DOHH2 (cell line): ENCODE data around the gene EHMT1.

ENCODE experiments used
- H3F3A ChIP-seq: fragments of 200-600 bp; sonication (generic), shearing (Covaris generic); 2 replicates; pipeline ENCODE4 v1.6.0; 2016; ENCODE audit warnings: antibody characterized with exemption, mild to moderate bottlenecking; ENCODE audit not compliant: control insufficient read depth, insufficient read depth
- H3K27ac ChIP-seq: fragments of 200-600 bp; sonication (generic); 2 replicates; pipeline ENCODE4 v1.5.1; 2014; ENCODE audit warnings: low read depth, mild to moderate bottlenecking, low read length, moderate library complexity
- H3K27me3 ChIP-seq: fragments of 200-600 bp; sonication (generic); 2 replicates; pipeline ENCODE4 v1.6.1; 2014; ENCODE audit warnings: mild to moderate bottlenecking, low read length, mixed read lengths; ENCODE audit not compliant: control insufficient read depth
- H3K36me3 ChIP-seq: fragments of 200-600 bp; sonication (generic); 2 replicates; pipeline ENCODE4 v1.6.1; 2014; ENCODE audit warnings: mild to moderate bottlenecking, low read length, moderate library complexity, mixed read lengths; ENCODE audit not compliant: control insufficient read depth
- H3K4me1 ChIP-seq: fragments of 200-600 bp; sonication (generic); 2 replicates; pipeline ENCODE4 v1.6.1; 2014; ENCODE audit warnings: mild to moderate bottlenecking, low read length, mixed read lengths; ENCODE audit not compliant: control insufficient read depth
- H3K4me2 ChIP-seq: fragments of 200-600 bp; sonication (generic); 2 replicates; pipeline ENCODE4 v1.6.0; 2014; ENCODE audit warnings: mild to moderate bottlenecking, low read length, moderate library complexity
- H3K4me3 ChIP-seq: fragments of 200-600 bp; sonication (generic); 2 replicates; pipeline ENCODE4 v1.5.1; 2014; ENCODE audit warnings: mild to moderate bottlenecking, low read length, mixed read lengths
- H3K79me2 ChIP-seq: fragments of 200-600 bp; sonication (generic); 2 replicates; pipeline ENCODE4 v1.6.1; 2014; ENCODE audit warnings: mild to moderate bottlenecking, low read length, mixed read lengths; ENCODE audit not compliant: control insufficient read depth
- H3K9me2 ChIP-seq: fragments of 200-600 bp; sonication (generic); replicated peaks from 2 replicates; pipeline ENCODE4 v1.6.1; 2014; ENCODE audit warnings: mild to moderate bottlenecking, low read length, mixed read lengths; ENCODE audit not compliant: control insufficient read depth
- H3K9me3 ChIP-seq: fragments of 200-600 bp; sonication (generic); 2 replicates; pipeline ENCODE4 v1.6.1; 2014; ENCODE audit warnings: antibody characterized with exemption, low read length, mixed read lengths; ENCODE audit not compliant: control insufficient read depth, insufficient read depth
- H4K20me1 ChIP-seq: fragments of 200-600 bp; sonication (generic); 2 replicates; pipeline ENCODE4 v1.6.0; 2014; ENCODE audit warnings: low read depth, mild to moderate bottlenecking, antibody characterized with exemption, low read length, moderate library complexity; ENCODE audit not compliant: control insufficient read depth, insufficient read depth
- EZH2phosphoT487 ChIP-seq: fragments of 200-600 bp; sonication (generic); IDR thresholded peaks from 2 replicates; pipeline ENCODE4 v1.6.1; 2017; ENCODE audit warnings: borderline replicate concordance, mild to moderate bottlenecking, antibody characterized with exemption, low read length, moderate library complexity, mixed read lengths
- TF ChIP-seq, protein P1 (sequence below): fragments of 200-600 bp; sonication (generic); IDR thresholded peaks from one replicate; pipeline ENCODE4 v1.5.1; 2014; ENCODE audit warnings: antibody characterized with exemption, mild to moderate bottlenecking, low read depth, low read length; ENCODE audit not compliant: poor library complexity, severe bottlenecking

The EHMT1 gene

DNA sequence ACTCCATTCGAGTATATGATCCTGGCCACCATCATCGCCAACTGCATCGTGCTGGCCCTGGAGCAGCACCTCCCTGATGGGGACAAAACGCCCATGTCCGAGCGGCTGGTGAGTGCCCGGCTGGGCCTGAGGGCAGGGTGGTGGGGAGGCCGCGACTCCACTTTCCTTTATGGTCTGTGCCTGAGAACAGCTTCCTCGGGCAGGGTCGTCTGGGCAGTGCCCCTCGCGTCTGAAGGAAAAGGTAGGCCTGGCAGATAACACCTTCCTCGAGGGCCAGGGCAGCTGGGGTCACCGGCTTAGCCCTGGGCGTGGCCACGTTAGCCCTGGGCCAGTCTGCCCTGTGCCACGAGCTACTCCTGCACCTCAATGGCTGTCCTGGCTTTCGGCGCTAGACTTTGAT, 260.2 kb downstream of the EHMT1 start:
- no peak overlapping the region for H3K4me2 ChIP-seq
- no peaks in the 10 kb centered on the region for H3K36me3 ChIP-seq
- H4K20me1 ChIP-seq = no peaks in the 10 kb centered on the region
- H3K79me2 ChIP-seq = no peaks in the 10 kb centered on the region
- no peaks in the 10 kb centered on the region for H3F3A ChIP-seq
- H3K4me3 ChIP-seq = no peak overlapping the region
- no peaks in the 10 kb centered on the region for H3K9me2 ChIP-seq
- H3K27ac ChIP-seq = no peak overlapping the region
- H3K4me1 ChIP-seq = no peaks in the 10 kb centered on the region
- peaks cover 5% of the 10 kb centered on the region; the same call in 1 of the 2 replicates for H3K9me3 ChIP-seq
- TF ChIP-seq, protein P1, sequence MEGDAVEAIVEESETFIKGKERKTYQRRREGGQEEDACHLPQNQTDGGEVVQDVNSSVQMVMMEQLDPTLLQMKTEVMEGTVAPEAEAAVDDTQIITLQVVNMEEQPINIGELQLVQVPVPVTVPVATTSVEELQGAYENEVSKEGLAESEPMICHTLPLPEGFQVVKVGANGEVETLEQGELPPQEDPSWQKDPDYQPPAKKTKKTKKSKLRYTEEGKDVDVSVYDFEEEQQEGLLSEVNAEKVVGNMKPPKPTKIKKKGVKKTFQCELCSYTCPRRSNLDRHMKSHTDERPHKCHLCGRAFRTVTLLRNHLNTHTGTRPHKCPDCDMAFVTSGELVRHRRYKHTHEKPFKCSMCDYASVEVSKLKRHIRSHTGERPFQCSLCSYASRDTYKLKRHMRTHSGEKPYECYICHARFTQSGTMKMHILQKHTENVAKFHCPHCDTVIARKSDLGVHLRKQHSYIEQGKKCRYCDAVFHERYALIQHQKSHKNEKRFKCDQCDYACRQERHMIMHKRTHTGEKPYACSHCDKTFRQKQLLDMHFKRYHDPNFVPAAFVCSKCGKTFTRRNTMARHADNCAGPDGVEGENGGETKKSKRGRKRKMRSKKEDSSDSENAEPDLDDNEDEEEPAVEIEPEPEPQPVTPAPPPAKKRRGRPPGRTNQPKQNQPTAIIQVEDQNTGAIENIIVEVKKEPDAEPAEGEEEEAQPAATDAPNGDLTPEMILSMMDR = no peak
- TF ChIP-seq EZH2phosphoT487 = no peak
- no peaks in the 10 kb centered on the region for H3K27me3 ChIP-seq

DNA sequence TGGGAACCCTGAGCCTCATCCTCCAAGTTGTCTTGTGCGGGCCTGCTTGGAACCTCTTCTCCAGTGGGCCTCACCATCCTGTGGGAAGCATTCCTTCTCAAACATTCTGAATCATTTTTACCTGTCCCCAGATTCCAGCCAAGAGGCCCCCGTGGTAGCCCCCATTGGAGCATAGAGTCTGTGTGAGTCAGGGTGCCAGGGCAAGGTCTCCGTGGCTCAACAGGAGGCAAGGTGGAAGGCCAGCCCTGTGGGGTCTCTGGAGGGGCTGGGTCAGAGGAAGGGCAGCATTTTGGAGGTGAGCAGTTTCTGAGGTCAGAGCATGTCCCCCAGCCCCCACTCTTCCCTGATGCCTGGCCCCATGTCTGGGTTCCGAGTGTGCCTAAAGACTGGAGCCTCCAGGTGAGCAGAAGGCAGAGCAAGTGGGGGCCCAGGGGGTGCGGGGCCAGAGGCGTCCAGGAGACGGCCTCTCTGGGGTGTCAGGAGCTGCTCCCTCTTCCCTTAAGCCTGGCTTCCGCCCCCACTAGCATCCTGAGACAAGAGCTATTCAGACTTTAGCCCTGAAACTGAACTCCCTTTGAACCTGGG, 260.9 kb downstream of the EHMT1 start:
- H3K79me2 ChIP-seq = no peaks in the 10 kb centered on the region
- H3F3A ChIP-seq = no peaks in the 10 kb centered on the region
- no peak for TF ChIP-seq EZH2phosphoT487
- TF ChIP-seq, protein P1 = no peak
- no peaks in the 10 kb centered on the region for H4K20me1 ChIP-seq
- H3K4me2 ChIP-seq = no peak overlapping the region
- H3K4me3 ChIP-seq = no peak overlapping the region
- H3K9me2 ChIP-seq = no peaks in the 10 kb centered on the region
- no peaks in the 10 kb centered on the region for H3K27me3 ChIP-seq
- no peaks in the 10 kb centered on the region for H3K36me3 ChIP-seq
- H3K27ac ChIP-seq = no peak overlapping the region
- no peaks in the 10 kb centered on the region for H3K4me1 ChIP-seq
- peaks cover 5% of the 10 kb centered on the region; the same call in 1 of the 2 replicates for H3K9me3 ChIP-seq

DNA sequence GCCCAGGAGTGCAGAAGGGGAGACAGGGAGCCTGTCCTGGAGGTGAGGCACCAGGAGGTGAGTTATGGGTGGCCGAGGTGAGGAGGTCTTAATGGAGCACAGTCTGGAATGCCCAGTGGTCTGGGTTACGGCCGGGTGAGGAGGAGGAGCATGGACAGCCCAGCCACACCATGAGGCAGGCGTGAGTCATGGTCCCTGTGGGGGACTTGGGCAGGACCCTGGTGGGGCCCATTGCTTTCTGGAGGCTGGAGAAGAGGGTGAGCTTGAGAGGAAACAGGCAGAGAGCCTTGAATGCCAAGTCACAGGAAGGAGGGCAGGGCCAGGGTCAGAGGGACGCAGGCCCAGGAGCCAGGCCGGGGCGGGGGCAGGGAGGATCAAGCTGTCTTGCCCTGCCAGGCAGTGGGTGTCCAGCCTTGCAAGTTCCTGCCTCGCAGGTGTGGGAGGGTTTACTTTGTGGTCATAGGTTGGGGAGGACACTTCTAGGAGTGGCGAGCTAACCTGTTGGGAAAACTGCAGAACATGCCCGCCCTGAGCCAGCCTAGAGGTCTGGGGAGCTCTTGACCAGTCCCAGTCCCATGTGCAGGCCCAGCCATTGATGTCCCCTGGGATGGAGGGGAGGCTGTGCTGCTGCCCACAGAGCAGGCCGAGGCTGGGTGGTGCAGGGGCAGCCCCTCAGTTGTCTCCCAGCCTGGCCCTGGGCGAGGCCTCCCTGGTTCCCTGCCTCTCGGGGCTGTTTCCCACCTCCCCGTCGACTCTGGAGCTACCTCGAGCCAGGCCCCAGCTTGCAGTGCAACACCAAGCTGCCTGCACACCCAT, 261.6 kb downstream of the EHMT1 start:
- Histone ChIP-seq H3K27ac (no peak overlapping the region), H3K9me2 (no peaks in the 10 kb centered on the region), H3K4me3 (no peak overlapping the region), H3K79me2 (no peaks in the 10 kb centered on the region), H3K4me2 (no peak overlapping the region), H4K20me1 (no peaks in the 10 kb centered on the region), H3K36me3 (no peaks in the 10 kb centered on the region), H3F3A (no peaks in the 10 kb centered on the region), H3K27me3 (no peaks in the 10 kb centered on the region), H3K9me3 (peaks cover 5% of the 10 kb centered on the region; the same call in 1 of the 2 replicates), H3K4me1 (no peaks in the 10 kb centered on the region)
- TF ChIP-seq, protein P1 = no peak
- TF ChIP-seq EZH2phosphoT487 = no peak
